NCI-H2107 treated with DMSO at 0.1 percent for 48 hours (cell line): Measurements from ENCODE around the gene RPL36.
"Not testable (repeated sequence)": the region's sequence is repeated elsewhere in the genome, so short reads cannot be mapped to it uniquely, and the experiment has no call there.

ENCODE experiments used
- DNase-seq: peaks from one replicate; lab custom pipeline; 2025; ENCODE audit not compliant: unreplicated experiment; lab: John Stamatoyannopoulos, UW

The RPL36 gene

GRCh38 chr19:5688262-5688881, 1.7 kb upstream of the RPL36 start:
- not testable (repeated sequence) for DNase-seq

GRCh38 chr19:5690955-5691821, 1.1 kb downstream of the RPL36 start:
- DNase-seq, result no peak

GRCh38 chr19:5691822-5692722, 2.0 kb downstream of the RPL36 start:
- no peak for DNase-seq

- no peak for DNase-seq
Observed at GRCh38 chr19:5692723-5693194, 2.7 kb downstream of the RPL36 start.

- no peak for DNase-seq
Observed at GRCh38 chr19:5693195-5694166, 3.4 kb downstream of the RPL36 start.

GRCh38 chr19:5694167-5694955, 4.3 kb downstream of the RPL36 start:
- DNase-seq, result no peak

- no peak for DNase-seq
Observed at GRCh38 chr19:5694956-5695648, 5.0 kb downstream of the RPL36 start.

- no peak for DNase-seq
Observed at GRCh38 chr19:5695649-5696195, 5.6 kb downstream of the RPL36 start.

GRCh38 chr19:5696196-5697021, 6.3 kb downstream of the RPL36 start:
- no peak for DNase-seq

- no peak for DNase-seq
Observed at GRCh38 chr19:5697022-5697889, 7.2 kb downstream of the RPL36 start.

- no peak for DNase-seq
Observed at GRCh38 chr19:5697890-5698634, 8.0 kb downstream of the RPL36 start.

- DNase-seq, result no peak
Observed at GRCh38 chr19:5698635-5699422, 8.7 kb downstream of the RPL36 start.

GRCh38 chr19:5700455-5701092, 10.5 kb downstream of the RPL36 start:
- no peak for DNase-seq

GRCh38 chr19:5702053-5702410, 11.9 kb downstream of the RPL36 start:
- not testable (repeated sequence) for DNase-seq
